Stomach (tissue), 4 donors: Measurements from ENCODE around the gene PINLYP.

ENCODE experiments used
- CTCF ChIP-seq, 7 experiments: fragments of 450-650 bp in 4 of 7; fragments of 200-600 bp in 3 of 7; sonication (generic) in 3 of 7; IDR thresholded peaks; one replicate each; pipeline ENCODE4 v1.5.1; 2016 to 2019; ENCODE audit warnings: antibody characterized with exemption in 7 of 7, control low read depth in 2 of 7, mild to moderate bottlenecking in 1 of 7
- EP300 ChIP-seq: sonication (generic); formaldehyde crosslinking; IDR thresholded peaks from one replicate; pipeline ENCODE4 v1.6.1; 2017; ENCODE audit warnings: antibody characterized with exemption
- POLR2A ChIP-seq, 4 donors: fragments of 450-650 bp; IDR thresholded peaks; one replicate each; pipeline ENCODE4 v1.6.1; 2016; ENCODE audit warnings: antibody characterized with exemption in 4 of 4, control low read depth in 2 of 4, mild to moderate bottlenecking in 1 of 4, moderate library complexity in 1 of 4
- POLR2AphosphoS5 ChIP-seq, 3 donors: sonication (generic); formaldehyde crosslinking; IDR thresholded peaks; one replicate each; pipeline ENCODE4 v1.6.1; 2016; ENCODE audit warnings: antibody characterized with exemption in 3 of 3

GRCh38 chr19:43532571-43532961 is 43.0 kb upstream of the PINLYP start:
- TF ChIP-seq CTCF (IDR thresholded peaks at IDR 0.05) (no peak), POLR2A (IDR thresholded peaks at IDR 0.05) (no peak), POLR2AphosphoS5 (IDR thresholded peaks at IDR 0.05) (no peak), EP300 (no peak)
